Spleen (tissue), 11 donors: Measurements from ENCODE around the gene GUCA2A. TPM values are rescaled to one million over a fixed set of nuclear protein-coding genes. Genes with fewer than 3 reads are reported as not detected.

Experiments used
- DNase-seq: peaks from one replicate; pipeline ENCODE4 v3.0.0-alpha.2; 2020
- H3K27ac ChIP-seq, 8 donors: fragments of 200-600 bp; sonication (generic) in 7 of 8; 1 replicate in 4 of 8; 2 replicates in 4 of 8; pipeline versions ENCODE4 v1.5.0 to v1.8.0; 2016 to 2021; ENCODE audit warnings: inconsistent platforms in 4 of 8, mild to moderate bottlenecking in 4 of 8, moderate library complexity in 1 of 8
- H3K27me3 ChIP-seq, 7 donors: fragments of 200-600 bp; sonication (generic) in 6 of 7; replicated peaks in 1 of 7; 1 replicate in 4 of 7; 2 replicates in 3 of 7; pipeline versions ENCODE4 v1.5.0 to v1.8.0; 2016 to 2021; ENCODE audit warnings: inconsistent platforms in 3 of 7, mild to moderate bottlenecking in 1 of 7
- H3K36me3 ChIP-seq, 6 donors: fragments of 200-600 bp; sonication (generic) in 5 of 6; 1 replicate in 4 of 6; 2 replicates in 2 of 6; pipeline versions ENCODE4 v1.5.0 to v1.8.0; 2016 to 2021; ENCODE audit warnings: inconsistent platforms in 2 of 6
- H3K4me1 ChIP-seq, 6 donors: fragments of 200-600 bp; sonication (generic) in 5 of 6; 1 replicate in 3 of 6; 2 replicates in 3 of 6; pipeline versions ENCODE4 v1.5.0 to v1.8.0; 2016 to 2021; ENCODE audit warnings: inconsistent platforms in 3 of 6
- H3K4me3 ChIP-seq, 8 donors: fragments of 200-600 bp; sonication (generic) in 7 of 8; 1 replicate in 4 of 8; 2 replicates in 4 of 8; pipeline versions ENCODE4 v1.5.0 to v1.8.0; 2016 to 2021; ENCODE audit warnings: inconsistent platforms in 4 of 8, mild to moderate bottlenecking in 4 of 8, moderate library complexity in 2 of 8
- H3K9me3 ChIP-seq, 8 donors: fragments of 200-600 bp; sonication (generic) in 7 of 8; 1 replicate in 4 of 8; 2 replicates in 4 of 8; pipeline versions ENCODE4 v1.5.0 to v1.8.0; 2016 to 2021; ENCODE audit warnings: inconsistent platforms in 4 of 8
- CTCF ChIP-seq, 11 experiments: fragments of 200-600 bp in 7 of 11; fragments of 450-650 bp in 4 of 11; sonication (generic) in 4 of 11; IDR thresholded peaks in 8 of 11; conservative IDR thresholded peaks in 3 of 11; 1 replicate in 7 of 11; 2 replicates in 4 of 11; pipeline versions ENCODE4 v1.4.0 to v1.8.0; 2016 to 2021; ENCODE audit warnings: antibody characterized with exemption in 11 of 11, inconsistent platforms in 4 of 11, mild to moderate bottlenecking in 1 of 11
- POLR2A ChIP-seq, 3 donors: fragments of 450-650 bp; IDR thresholded peaks; one replicate each; pipeline ENCODE4 v1.5.1; 2017; ENCODE audit warnings: antibody characterized with exemption in 3 of 3, mild to moderate bottlenecking in 1 of 3
- POLR2AphosphoS5 ChIP-seq, 3 donors: sonication (generic); formaldehyde crosslinking; IDR thresholded peaks; one replicate each; pipeline ENCODE4 v1.5.1; 2017; ENCODE audit warnings: antibody characterized with exemption in 3 of 3
- WGBS, 5 donors: extraction: QIAGEN DNeasy Blood & Tissue Kit in 3 of 5; methylation state at CpG; one replicate each; pipeline versions ENCODE4 v1.1.5 to v1.1.7; 2013 to 2018; 5-methylcytosine and 5-hydroxymethylcytosine counted together
- intact Hi-C: fragments of 100-400 bp; cut with DNase I; formaldehyde crosslinking; loops from one replicate; pipeline ENCODE4 v1.15.0; 2023; ENCODE audit warnings: low total_unique reads
- polyA plus RNA-seq, 3 donors: library from polyadenylated mRNA; stranded (reverse); fragments of 200-250 nt; gene quantifications; one replicate each; pipeline ENCODE4 v1.2.1, GENCODE V29; 2013
- total RNA-seq, 7 donors: library from RNA; depleted of rRNA in 3 of 7; stranded (reverse); fragments of >200 nt in 3 of 7; fragmentation: NEBNext Ultra II Directional in 4 of 7; extraction: Animal tissue kit (Norgen Biotek cat#: 25700) in 4 of 7; gene quantifications; one replicate each; pipeline versions ENCODE4 v1.1.0 to v1.2.1, GENCODE V29; 2016 to 2021
- donor health status: healthy with polysubstance abuse.
- donor health status: DM: no; HTN: no; CAD: no; lungs with moderate emphysema.
- donor health status: DM: no; HTN: no; CAD: no.
- donor health status: Bipolar disorder and iron deficiency.
- donor health status: healthy.
- donor health status: DM: no; HTN: no; CAD: no.
- donor health status: DM: yes; HTN: yes; CAD: no.

The GUCA2A gene
- total and polyA plus RNA-seq, 10 donors: not detected

- Histone ChIP-seq H3K4me3 (no peak overlapping the region), H3K9me3 (no peaks in the 10 kb centered on the region), H3K27me3 (no peaks in the 10 kb centered on the region), H3K36me3 (peaks cover 0 to 64% (median 14%) of the 10 kb centered on the region in 6 donors), H3K27ac (no peak overlapping the region), H3K4me1 (peaks cover 4 to 22% (median 10%) of the 10 kb centered on the region in 6 donors)
- 76 to 96% (median 92%) methylated on average over 3 of the region's 3 CpGs for WGBS, 5 donors
- no peak for TF ChIP-seq CTCF (IDR thresholded peaks at IDR 0.05 in 8 of 11, conservative IDR thresholded peaks at IDR 0.05 in 3 of 11)
- TF ChIP-seq POLR2A (IDR thresholded peaks at IDR 0.05): no peak
- TF ChIP-seq POLR2AphosphoS5 (IDR thresholded peaks at IDR 0.05): no peak
- no peak for DNase-seq
- intact Hi-C loops: loop anchor here (10.0 kb wide), 2 partner anchors 157 to 603 kb away; partner anchors contain the start of gene FOXJ3
Measured at GRCh38 chr1:42178249-42178648, 13.7 kb upstream of the GUCA2A start.

GRCh38 chr1:42177541-42177981 is 13.0 kb upstream of the GUCA2A start:
- Histone ChIP-seq H3K36me3 (peaks cover 0 to 59% (median 14%) of the 10 kb centered on the region in 6 donors), H3K4me3 (no peak overlapping the region), H3K4me1 (peaks cover 9 to 29% (median 17%) of the 10 kb centered on the region in 6 donors), H3K9me3 (no peaks in the 10 kb centered on the region), H3K27ac (no peak overlapping the region), H3K27me3 (no peaks in the 10 kb centered on the region)
- intact Hi-C loops: loop anchor here (10.0 kb wide), 2 partner anchors 157 to 603 kb away; partner anchors contain the start of gene FOXJ3
- WGBS, 5 donors: 78 to 86% (median 85%) methylated on average over 6 of the region's 6 CpGs
- TF ChIP-seq CTCF (IDR thresholded peaks at IDR 0.05 in 8 of 11, conservative IDR thresholded peaks at IDR 0.05 in 3 of 11) (no peak), POLR2A (IDR thresholded peaks at IDR 0.05) (no peak), POLR2AphosphoS5 (IDR thresholded peaks at IDR 0.05) (no peak)
- no peak for DNase-seq

- no peak for DNase-seq
Measured at GRCh38 chr1:42176902-42177519, 12.5 kb upstream of the GUCA2A start.

More at GRCh38 chr1:42176902-42177519, 12.5 kb upstream of the GUCA2A start:
- TF ChIP-seq CTCF (IDR thresholded peaks at IDR 0.05 in 8 of 11, conservative IDR thresholded peaks at IDR 0.05 in 3 of 11) (peak in 9 of 11 experiments; percentile 12 to 76 (median 60)), POLR2A (IDR thresholded peaks at IDR 0.05) (no peak)
- WGBS, 5 donors: 82 to 88% (median 83%) methylated on average over 4 of the region's 4 CpGs
- intact Hi-C loops: loop anchor here (10.0 kb wide), 2 partner anchors 158 to 602 kb away; partner anchors contain the start of gene FOXJ3
- H3K36me3 ChIP-seq: peaks cover 0 to 54% (median 14%) of the 10 kb centered on the region in 6 donors
- H3K4me3 ChIP-seq: no peak overlapping the region
- H3K27me3 ChIP-seq: no peaks in the 10 kb centered on the region
- H3K4me1 ChIP-seq: peaks cover 9 to 31% (median 19%) of the 10 kb centered on the region in 6 donors
- H3K9me3 ChIP-seq: no peaks in the 10 kb centered on the region
- H3K27ac ChIP-seq: no peak overlapping the region
